WERI-Rb-1 (cell line): ENCODE measurements around the gene WWTR1.
A peak's percentile ranks its signal among the peaks of the same experiment; 100 is the strongest.

ENCODE experiments used
- DNase-seq: peaks from one replicate; pipeline ENCODE4 v3.0.0-alpha.2; 2020
- H3K27ac ChIP-seq: fragments of 250-450 bp; sonication (Bioruptor Pico); 2 replicates; pipeline ENCODE4 v1.5.1; 2020; ENCODE audit warnings: mild to moderate bottlenecking, moderate library complexity
- H3K27me3 ChIP-seq: fragments of 250-450 bp; sonication (Bioruptor Pico); 2 replicates; pipeline ENCODE4 v1.5.1; 2021; ENCODE audit warnings: mild to moderate bottlenecking, low read depth, moderate library complexity; ENCODE audit not compliant: insufficient read depth, severe bottlenecking
- H3K36me3 ChIP-seq: fragments of 250-450 bp; sonication (Bioruptor Pico); 2 replicates; pipeline ENCODE4 v1.5.1; 2020; ENCODE audit warnings: mild to moderate bottlenecking, moderate library complexity
- H3K4me3 ChIP-seq: 2 replicates; pipeline ENCODE4 v1.5.1; 2011; ENCODE audit warnings: low read depth, mild to moderate bottlenecking, control low read depth, low read length
- H3K9me3 ChIP-seq: fragments of 250-450 bp; sonication (Bioruptor Pico); 2 replicates; pipeline ENCODE4 v1.5.1; 2021; ENCODE audit warnings: mild to moderate bottlenecking, moderate library complexity; ENCODE audit not compliant: severe bottlenecking
- CTCF ChIP-seq: IDR thresholded peaks from 2 replicates; pipeline ENCODE4 v1.5.1; 2011; ENCODE audit warnings: low read depth, mild to moderate bottlenecking, control low read depth, inconsistent platforms, low read length

Gene WWTR1

GRCh38 chr3:149605902-149606301 is 51.9 kb downstream of the WWTR1 start:
- no peak for TF ChIP-seq CTCF
- Histone ChIP-seq H3K36me3 (no peaks in the 10 kb centered on the region), H3K4me3 (no peak overlapping the region), H3K9me3 (no peaks in the 10 kb centered on the region), H3K27ac (no peak overlapping the region), H3K27me3 (no peaks in the 10 kb centered on the region)
- no peak for DNase-seq

GRCh38 chr3:149604125-149604875 is 53.5 kb downstream of the WWTR1 start:
- no peaks in the 10 kb centered on the region for H3K27me3 ChIP-seq
- no peaks in the 10 kb centered on the region for H3K9me3 ChIP-seq
- peak; percentile 66 for DNase-seq
- no peaks in the 10 kb centered on the region for H3K36me3 ChIP-seq
- no peak overlapping the region for H3K27ac ChIP-seq
- no peak for TF ChIP-seq CTCF
- H3K4me3 ChIP-seq = no peak overlapping the region

- no peak for DNase-seq
- Histone ChIP-seq H3K4me3 (no peak overlapping the region), H3K27me3 (no peaks in the 10 kb centered on the region), H3K36me3 (no peaks in the 10 kb centered on the region), H3K9me3 (no peaks in the 10 kb centered on the region), H3K27ac (no peak overlapping the region)
- no peak for TF ChIP-seq CTCF
These were observed 54.4 kb downstream of the WWTR1 start for GRCh38 chr3:149603126-149604074.

GRCh38 chr3:149600634-149601033 is 57.2 kb downstream of the WWTR1 start:
- no peak for DNase-seq
- H3K9me3 ChIP-seq = no peaks in the 10 kb centered on the region

GRCh38 chr3:149599236-149599635 is 58.6 kb downstream of the WWTR1 start:
- TF ChIP-seq CTCF = no peak
- no peaks in the 10 kb centered on the region for H3K9me3 ChIP-seq
- DNase-seq = no peak
- H3K4me3 ChIP-seq = no peak overlapping the region
- no peaks in the 10 kb centered on the region for H3K27me3 ChIP-seq
- no peaks in the 10 kb centered on the region for H3K36me3 ChIP-seq
- H3K27ac ChIP-seq = no peak overlapping the region

More at GRCh38 chr3:149600634-149601033, 57.2 kb downstream of the WWTR1 start:
- Histone ChIP-seq H3K27me3 (no peaks in the 10 kb centered on the region), H3K4me3 (no peak overlapping the region), H3K27ac (no peak overlapping the region), H3K36me3 (no peaks in the 10 kb centered on the region)
- no peak for TF ChIP-seq CTCF
